GM12891 (cell line): ENCODE data around the gene NFKBIE.

Experiments used
- DNase-seq: peaks from one replicate; pipeline ENCODE4 v3.0.0; 2011; ENCODE audit warnings: low spot score; ENCODE audit not compliant: insufficient read length
- FAIRE-seq: peaks from 2 replicates; lab custom pipeline; 2011; peaks lifted over from hg19 to GRCh38; lab: Jason Lieb, UNC
- PAX5 ChIP-seq: IDR thresholded peaks from 2 replicates; pipeline ENCODE4 v1.6.1; 2011; ENCODE audit warnings: low read length, moderate library complexity, mild to moderate bottlenecking; ENCODE audit not compliant: insufficient read depth, severe bottlenecking
- POLR2A ChIP-seq: IDR thresholded peaks from 2 replicates; pipeline ENCODE4 v1.6.1; 2011; ENCODE audit warnings: low read depth, low read length, control low read depth
- POLR2AphosphoS5 ChIP-seq: IDR thresholded peaks from 2 replicates; pipeline ENCODE4 v1.6.1; 2011; ENCODE audit warnings: low read depth, low read length, control low read depth
- POU2F2 ChIP-seq: IDR thresholded peaks from 2 replicates; pipeline ENCODE4 v1.6.1; 2011; ENCODE audit warnings: low read depth, mild to moderate bottlenecking, control low read depth, low read length, moderate library complexity
- SPI1 ChIP-seq: IDR thresholded peaks from 2 replicates; pipeline ENCODE4 v1.6.1; 2011; ENCODE audit warnings: low read depth, low read length, control low read depth
- TAF1 ChIP-seq: IDR thresholded peaks from 2 replicates; pipeline ENCODE4 v1.6.1; 2011; ENCODE audit warnings: low read depth, low read length, control low read depth

NFKBIE gene

GRCh38 chr6:44298055-44298803, 32.9 kb upstream of the NFKBIE start:
- DNase-seq (no peak), FAIRE-seq (no peak)
- TF ChIP-seq SPI1 (no peak), POLR2A (no peak), TAF1 (no peak), POLR2AphosphoS5 (no peak), POU2F2 (no peak), PAX5 (no peak)

- FAIRE-seq (peak; percentile 87), DNase-seq (peak; percentile 57)
- no peak for TF ChIP-seq SPI1
- no peak for TF ChIP-seq TAF1
- no peak for TF ChIP-seq POLR2AphosphoS5
- no peak for TF ChIP-seq PAX5
- no peak for TF ChIP-seq POLR2A
- no peak for TF ChIP-seq POU2F2
Measured at GRCh38 chr6:44297063-44298038, 32.0 kb upstream of the NFKBIE start.

- FAIRE-seq, result no peak
- DNase-seq, result no peak
Measured at GRCh38 chr6:44294832-44295791, 29.8 kb upstream of the NFKBIE start.

GRCh38 chr6:44292661-44293365, 27.5 kb upstream of the NFKBIE start:
- no peak for DNase-seq
- FAIRE-seq, result no peak
- TF ChIP-seq POU2F2, result no peak
- no peak for TF ChIP-seq SPI1
- TF ChIP-seq PAX5, result no peak
- TF ChIP-seq POLR2A, result no peak
- TF ChIP-seq TAF1, result no peak
- no peak for TF ChIP-seq POLR2AphosphoS5

More at GRCh38 chr6:44294832-44295791, 29.8 kb upstream of the NFKBIE start:
- no peak for TF ChIP-seq PAX5

GRCh38 chr6:44291841-44292240, 26.5 kb upstream of the NFKBIE start:
- FAIRE-seq (no peak), DNase-seq (no peak)
- TF ChIP-seq SPI1, result no peak
- TF ChIP-seq POU2F2, result no peak
- TF ChIP-seq TAF1, result no peak
- no peak for TF ChIP-seq POLR2AphosphoS5
- TF ChIP-seq POLR2A, result no peak
- no peak for TF ChIP-seq PAX5

GRCh38 chr6:44289726-44290260, 24.4 kb upstream of the NFKBIE start:
- DNase-seq (no peak), FAIRE-seq (no peak)
- TF ChIP-seq POLR2A (no peak), POLR2AphosphoS5 (no peak), SPI1 (no peak), TAF1 (no peak)

DNA sequence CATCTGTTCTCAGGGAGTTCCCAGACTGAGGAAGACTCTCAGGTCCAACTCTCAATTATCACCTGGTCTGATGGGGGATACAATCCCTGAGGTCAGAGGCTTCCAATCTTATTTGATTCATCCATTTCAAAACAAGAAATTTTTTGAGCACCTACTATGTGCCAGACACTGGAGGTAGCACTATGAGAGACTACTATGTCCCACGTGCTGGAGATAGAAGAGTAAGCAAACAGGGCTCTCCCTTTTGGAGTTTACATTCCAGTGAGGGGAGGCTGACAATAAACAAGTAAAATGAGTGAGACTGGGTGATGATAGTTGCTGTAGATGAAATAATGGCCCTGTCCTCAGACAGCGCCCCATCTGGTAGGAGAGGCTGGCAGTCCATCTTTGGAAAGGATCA, 21.4 kb upstream of the NFKBIE start:
- FAIRE-seq, result no peak
- TF ChIP-seq POLR2A (no peak), POLR2AphosphoS5 (no peak), POU2F2 (no peak), SPI1 (no peak), PAX5 (no peak), TAF1 (no peak)
- no peak for DNase-seq

GRCh38 chr6:44286285-44286565, 20.9 kb upstream of the NFKBIE start:
- TF ChIP-seq SPI1, result no peak
- FAIRE-seq (no peak), DNase-seq (no peak)
